GM19043 (cell line): Measurements from ENCODE around the gene FICD.
A peak's percentile ranks its signal among the peaks of the same experiment; 100 is the strongest.

Source experiments
- ATAC-seq: cut with Tn5 transposase; IDR thresholded peaks from one replicate; pipeline ENCODE4 v1.9.1; 2021; ENCODE audit warnings: low read depth; ENCODE audit not compliant: unreplicated experiment

The FICD gene

DNA sequence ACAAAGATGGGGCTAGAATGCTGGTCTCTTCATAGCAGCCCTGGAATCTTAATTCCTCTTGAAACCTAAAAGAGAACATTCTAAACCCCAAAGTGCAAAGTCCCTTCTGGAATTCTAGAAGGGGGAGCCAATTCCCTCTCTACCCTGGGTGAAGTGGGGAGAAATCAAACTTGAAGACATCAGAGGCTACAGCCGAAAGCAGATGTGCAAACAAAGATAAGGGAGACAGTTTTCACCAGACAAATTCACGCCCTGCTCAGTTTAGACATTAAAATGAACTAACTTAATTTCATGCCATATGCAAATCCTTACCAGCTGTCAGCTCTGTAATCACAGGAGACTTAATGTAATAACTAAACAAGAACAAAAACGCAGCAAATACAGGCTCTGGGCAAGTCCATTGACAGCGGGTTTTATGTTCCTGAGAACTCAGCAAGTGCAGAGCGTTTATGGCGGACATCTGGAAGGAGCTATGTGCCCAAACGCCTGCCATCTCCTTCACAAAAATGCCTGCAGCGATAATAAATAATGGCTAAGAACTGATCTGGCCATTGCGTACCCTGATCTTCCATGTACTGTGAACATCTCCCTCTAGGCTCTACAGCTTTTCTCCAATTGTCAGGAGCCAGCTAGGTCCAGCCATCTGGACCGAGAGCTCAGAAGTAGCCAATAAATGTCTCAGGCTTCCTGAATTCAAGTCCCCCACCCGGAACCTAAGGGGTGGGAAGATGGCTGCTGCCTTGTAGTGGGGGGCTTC lies 19.1 kb upstream of the FICD start:
- ATAC-seq, result no peak

DNA sequence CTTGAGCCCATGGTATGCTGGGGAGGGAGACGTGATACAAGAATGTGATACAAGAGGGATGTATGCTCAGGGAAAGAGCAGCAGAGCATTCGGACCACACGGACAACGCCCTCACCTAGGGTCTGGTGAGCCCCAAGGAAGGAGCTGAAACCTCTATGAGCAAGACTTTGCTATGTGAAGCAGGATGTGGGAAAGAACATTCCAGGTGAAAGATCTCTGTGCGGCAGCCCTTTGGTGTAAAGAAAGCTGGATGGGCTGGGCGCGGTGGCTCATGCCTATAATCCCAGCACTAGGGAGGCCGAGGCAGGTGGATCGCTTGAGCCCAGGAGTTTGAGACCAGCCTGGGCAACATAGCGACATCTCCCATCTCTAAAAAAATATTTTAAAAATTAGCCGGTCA lies 16.9 kb upstream of the FICD start:
- no peak for ATAC-seq

DNA sequence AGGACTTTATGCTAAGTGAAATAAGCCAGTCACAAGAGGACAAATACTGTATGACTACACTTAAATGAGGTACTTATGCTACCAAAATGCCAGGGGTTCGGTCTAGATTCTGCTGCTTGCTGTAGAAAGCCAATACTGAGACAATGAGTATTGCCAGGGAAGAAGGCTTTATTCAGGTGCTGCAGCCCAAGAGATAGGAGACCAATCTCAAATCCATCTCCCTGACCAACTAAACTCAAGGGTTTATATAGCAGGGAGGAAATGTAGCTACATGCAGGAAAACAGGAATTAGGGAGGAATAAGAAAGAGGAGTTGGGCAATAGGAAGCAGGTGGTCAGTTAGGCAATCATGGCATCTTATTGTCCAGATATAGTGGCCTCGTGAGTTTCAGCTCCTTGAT lies 12.2 kb upstream of the FICD start:
- ATAC-seq, result no peak

DNA sequence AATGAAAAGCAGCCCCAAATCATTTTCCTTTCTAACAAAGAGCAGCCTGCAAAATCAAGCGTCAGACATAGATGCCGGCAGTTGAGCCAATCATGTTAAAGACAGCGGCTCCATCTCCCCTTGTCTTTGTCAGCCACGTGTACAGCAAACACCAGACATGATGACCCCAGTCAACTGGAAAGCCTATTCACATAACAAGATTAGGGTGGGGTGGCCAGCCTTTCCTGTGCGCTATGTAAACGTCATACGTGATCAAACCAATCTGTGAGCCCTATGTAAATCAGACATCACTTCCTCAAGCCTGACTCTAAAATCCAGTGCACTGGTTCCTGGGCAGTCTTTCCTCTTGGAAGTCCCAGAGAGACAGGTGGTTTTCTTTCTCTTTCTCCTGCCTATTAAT lies 9.9 kb upstream of the FICD start:
- ATAC-seq, result no peak

DNA sequence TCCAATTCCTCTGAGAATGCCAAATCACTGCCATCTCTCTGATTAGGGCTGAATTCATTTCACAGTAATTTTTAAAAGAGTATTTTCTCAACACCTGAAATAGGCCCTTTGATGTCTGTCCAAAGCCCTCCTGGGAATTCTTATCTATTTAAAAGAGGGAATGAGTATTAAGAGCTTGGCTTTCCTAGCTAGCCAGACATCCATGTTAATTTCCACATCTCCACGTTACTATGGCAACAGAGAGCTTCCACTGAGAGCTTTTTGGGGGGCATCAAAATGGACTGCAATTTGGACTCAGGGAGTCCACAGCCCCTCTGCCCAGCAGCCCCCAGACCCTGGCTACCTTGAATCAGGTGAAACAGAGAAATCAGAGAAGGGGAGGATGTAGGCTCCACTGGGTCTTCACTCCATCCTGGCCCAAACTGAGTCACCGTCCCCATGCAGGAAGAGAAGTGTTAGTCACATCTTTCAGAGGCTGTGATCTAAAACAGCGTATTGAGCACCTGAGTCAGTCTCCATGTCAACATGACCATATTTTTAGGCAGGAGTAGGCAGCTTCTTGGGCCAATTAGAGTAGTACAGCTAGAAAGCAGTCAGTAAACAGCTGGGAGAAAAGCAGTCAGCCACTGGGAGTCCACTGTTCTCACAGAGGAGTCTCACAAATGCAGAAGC lies 7.0 kb upstream of the FICD start:
- ATAC-seq, result no peak

DNA sequence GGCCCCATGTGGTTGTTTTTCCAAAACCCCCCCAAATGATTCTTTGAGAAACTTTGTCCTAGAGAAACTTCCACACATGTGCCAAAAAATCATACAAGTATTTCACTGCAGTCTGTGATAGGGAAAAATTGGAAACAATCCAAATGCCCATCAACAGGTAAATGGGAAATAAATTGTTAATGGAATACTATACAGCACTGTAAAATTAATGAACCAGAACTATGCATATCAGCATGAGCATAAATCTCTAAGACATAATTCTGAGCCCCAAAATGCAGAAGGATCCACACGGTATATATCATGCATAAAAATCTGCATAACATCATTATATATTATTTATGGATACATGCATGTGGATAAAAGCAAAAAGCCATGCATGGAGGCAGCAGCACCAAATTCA lies 5.3 kb upstream of the FICD start:
- ATAC-seq, result no peak

DNA sequence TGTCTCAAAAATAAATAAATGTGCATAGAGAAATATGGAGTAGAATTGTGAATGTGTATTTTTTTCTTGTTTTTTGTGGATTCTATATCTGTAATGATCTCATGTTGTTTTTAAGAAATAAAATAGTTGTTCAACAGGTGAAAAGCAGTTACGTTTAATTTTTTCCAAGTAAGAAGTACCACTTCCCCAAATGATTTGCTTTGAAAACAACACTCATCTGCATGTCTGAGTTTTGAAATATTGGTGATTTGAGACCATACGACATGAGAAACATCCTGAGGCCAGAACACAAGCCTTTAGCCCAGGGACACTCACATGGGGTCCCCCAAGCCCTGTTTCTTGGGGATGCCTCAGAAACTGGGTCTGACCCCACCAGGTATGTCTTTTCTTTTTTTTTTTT lies 4.2 kb upstream of the FICD start:
- no peak for ATAC-seq

DNA sequence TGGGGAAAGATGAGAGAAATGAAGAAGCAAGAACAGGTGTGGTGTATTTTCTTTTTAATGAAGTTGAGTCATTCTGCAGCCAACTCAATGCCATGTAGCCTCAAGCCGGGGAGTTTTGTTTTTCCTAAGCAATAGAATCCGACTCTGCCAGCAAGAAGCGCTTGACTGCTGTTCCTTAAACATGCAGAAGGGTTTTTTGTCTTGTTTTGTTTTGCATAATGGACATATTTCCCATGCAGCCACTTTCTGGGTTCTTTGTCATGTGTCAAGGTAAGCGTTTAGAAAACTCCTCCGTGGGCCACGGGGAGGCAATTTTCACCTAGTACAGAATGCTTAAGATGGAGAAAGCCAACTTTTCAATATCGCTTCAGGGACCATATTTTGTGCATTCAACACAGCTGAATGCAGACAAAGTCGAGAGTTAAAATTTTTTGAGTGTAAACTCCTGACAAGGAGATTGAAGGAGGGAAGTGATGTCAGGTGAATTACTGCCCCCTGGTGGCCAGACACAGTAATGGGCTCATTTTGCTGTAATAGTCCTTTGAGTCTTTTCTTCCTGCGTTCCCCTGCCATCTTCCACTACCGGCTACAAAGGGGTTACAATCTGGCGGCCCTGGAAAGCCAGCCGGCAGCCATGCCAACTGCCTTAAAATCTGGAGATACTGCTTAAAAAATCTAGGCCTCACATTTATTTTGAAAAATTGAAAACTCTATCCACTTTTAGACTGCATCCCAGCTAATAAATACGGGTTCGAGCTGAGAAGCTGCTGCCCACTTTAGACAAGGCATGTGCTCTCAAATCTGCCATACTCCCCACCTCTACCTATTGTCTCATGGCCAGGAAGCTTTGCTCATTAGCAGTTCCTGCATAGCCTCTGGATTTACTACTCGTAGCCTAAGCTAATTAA lies 3.2 kb upstream of the FICD start:
- no peak for ATAC-seq

DNA sequence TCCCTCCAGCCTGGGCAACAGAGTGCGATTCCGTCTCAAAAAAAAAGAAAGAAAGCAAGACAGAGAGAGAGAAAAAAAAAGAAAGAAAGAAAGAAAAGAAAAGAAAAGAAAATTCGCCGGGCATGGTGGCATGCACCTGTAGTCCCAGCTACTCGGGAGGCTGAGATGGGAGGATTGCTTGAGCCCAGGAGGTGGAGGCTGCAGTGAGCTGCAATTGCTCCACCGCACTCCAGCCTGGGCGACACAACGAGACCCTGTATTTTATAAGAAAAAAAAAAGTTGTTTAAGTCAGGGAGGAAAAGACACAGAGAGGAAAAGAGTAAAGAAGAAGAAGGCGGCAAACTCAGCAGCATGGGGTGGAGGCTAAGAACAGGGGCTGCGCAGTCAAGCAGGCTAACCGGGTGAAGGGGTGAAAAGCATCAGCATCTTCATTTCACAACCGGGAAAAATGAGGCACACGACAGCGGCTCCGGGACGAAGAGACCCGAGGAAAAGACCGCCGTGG lies 557 bp upstream of the FICD start:
- peak; percentile 3 for ATAC-seq

DNA sequence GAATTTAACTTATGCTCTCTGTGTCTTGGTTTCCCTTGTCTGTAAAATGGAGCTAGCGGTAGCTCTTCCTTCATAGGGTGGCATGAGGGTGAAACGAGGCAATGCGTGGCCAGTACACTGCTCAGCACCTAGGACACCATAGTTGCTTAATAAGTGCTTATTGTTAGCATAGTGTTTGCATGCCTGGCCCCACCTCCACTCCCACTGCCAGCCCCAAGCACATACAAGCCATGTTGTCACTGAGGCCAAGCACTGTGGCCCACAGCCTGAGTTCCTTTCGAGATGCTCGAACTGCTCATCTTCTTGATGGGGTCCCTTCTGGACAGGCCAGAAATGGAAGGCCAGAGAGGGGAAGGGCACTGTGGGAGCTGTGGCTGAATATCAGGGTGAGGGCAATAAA lies 839 bp downstream of the FICD start:
- ATAC-seq, result no peak

DNA sequence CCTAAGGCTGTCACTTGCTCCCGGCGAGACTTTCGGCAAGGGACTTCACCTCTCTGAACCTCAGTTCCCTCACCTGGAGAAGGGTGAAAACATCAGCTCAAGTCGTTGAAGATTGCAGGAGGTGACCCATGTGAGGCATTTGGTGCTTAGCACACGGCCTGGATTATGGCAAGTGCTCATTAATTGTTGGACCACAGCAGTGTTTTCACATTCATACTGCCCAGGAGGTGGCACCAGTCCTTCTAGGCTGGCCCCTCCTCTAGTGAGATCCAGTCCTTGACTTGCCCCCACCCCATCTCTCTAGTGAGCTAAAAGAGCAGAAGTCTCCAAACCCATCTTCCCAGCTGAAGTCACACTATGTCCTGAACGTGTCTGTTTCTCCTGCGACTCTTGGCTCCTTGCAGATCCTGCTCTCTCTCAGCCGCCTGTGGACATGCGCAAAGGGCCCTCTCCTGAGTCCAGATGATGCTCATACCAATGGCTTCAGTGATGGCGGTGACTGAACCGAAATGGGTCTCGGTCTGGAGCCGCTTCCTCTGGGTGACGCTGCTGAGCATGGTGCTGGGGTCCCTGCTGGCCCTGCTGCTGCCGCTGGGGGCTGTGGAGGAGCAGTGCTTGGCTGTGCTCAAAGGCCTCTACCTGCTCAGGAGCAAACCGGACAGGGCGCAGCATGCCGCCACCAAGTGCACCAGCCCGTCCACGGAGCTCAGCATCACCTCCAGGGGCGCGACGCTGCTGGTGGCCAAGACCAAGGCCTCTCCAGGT lies 1.6 kb downstream of the FICD start:
- ATAC-seq, result no peak

DNA sequence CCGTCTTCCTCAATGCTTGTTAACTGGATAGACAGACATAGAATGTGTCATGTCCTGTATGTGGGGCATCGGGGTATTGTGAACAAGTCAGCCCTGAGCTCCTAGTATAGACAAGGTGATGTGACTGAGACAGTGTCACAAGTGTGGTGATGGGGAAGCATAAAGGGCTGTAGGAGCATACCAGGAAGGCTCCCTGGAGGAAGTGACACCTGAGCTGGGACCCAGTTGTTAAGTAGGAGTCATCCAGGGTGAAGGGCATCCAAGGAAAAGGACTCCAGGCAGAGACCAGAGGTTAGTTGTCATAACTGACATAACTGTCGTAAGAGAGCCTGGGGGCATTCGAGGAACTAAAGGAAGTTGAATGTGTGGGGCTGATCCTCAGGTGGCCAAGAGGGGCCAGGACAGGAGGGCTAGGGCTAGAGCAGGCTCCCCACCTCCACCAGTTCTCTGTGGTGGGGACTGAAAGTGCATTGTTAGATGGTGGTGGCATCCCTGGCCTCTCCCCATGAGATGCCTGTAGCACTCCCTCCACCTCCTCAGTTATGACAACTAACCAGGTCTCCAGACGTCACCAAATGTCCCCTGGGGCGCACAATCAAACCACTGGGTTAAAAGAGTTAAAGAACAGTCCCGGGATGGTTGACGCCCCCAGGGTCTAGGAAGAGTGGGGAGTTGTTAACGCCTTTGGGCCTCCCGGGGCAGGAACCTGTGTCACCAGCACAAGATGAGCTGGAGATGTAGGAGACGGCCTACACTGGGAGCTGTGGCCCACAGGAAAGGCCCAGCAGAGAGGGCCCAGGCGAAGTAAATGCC lies 2.4 kb downstream of the FICD start:
- ATAC-seq, result no peak

DNA sequence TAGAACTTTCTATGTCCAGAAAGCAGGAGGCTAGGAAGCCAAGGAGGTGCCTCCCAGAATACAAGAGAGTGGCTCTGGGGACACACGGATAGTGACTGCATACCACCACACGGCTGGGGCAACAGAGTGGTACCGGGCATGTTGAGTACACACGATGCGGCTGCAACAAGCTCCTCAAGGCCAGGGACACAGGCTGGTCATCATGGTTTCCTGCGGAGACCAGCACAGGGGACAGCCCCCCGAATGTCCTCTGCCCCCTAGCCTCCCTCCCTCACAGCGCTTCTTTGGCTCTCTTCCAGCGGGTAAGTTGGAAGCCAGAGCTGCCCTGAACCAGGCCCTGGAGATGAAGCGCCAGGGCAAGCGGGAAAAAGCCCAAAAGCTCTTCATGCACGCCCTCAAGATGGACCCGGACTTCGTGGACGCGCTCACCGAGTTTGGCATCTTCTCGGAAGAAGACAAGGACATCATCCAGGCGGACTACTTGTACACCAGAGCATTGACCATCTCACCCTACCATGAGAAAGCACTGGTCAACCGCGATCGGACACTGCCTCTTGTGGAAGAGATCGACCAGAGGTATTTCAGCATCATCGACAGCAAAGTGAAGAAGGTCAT lies 3.1 kb downstream of the FICD start:
- no peak for ATAC-seq

DNA sequence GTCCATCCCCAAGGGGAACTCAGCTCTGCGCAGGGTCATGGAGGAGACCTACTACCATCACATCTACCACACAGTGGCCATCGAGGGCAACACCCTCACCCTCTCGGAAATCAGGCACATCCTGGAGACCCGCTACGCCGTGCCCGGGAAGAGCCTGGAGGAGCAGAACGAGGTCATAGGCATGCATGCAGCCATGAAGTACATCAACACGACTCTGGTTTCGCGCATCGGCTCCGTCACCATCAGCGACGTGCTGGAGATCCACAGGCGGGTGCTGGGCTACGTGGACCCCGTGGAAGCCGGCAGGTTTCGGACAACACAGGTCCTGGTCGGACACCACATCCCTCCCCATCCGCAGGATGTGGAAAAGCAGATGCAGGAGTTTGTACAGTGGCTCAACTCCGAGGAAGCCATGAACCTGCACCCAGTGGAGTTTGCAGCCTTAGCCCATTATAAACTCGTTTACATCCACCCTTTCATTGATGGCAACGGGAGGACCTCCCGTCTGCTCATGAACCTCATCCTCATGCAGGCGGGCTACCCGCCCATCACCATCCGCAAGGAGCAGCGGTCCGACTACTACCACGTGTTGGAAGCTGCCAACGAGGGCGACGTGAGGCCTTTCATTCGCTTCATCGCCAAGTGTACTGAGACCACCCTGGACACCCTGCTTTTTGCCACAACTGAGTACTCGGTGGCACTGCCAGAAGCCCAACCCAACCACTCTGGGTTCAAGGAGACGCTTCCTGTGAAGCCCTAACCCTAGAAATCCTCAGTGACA lies 3.8 kb downstream of the FICD start:
- ATAC-seq, result no peak

DNA sequence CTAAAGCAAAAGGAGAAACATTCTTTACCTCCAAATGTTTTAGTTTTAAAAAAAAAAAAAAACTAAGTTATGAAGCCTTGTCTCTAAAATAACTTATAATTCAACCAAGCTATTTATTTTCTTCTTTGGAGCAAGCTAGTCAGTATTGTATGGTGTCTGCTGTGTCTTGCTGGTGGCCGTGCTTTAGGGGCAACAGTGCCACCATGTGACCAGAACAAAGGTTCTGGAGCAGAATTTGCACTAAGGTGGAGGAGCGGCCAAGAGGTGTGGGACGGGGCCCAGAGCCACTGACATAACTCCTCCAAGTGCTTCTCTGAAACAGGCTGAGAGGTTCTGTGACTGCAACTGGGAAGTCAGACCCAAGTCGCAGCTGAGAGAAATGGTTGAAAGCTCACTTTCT lies 4.5 kb downstream of the FICD start:
- no peak for ATAC-seq

DNA sequence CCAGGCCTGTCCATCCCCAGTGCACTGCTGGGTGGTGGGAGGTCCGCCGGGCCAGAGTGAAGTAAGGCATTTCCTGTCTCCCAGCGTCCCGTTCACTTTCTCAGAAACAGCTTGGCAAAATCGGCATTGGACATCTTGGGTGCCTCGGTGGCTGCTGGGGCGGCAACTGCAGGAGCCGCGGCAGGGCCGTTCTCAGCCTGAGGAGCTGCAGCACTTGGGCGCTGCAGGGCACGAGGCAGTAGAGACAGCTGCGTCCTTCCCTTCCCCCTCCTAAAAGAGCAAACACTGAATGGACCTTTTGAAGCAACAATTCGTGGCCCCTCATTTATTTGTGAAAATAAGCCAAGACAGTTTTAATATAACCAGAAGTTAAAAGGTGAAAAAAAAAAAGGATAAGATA lies 8.3 kb downstream of the FICD start:
- ATAC-seq, result no peak

DNA sequence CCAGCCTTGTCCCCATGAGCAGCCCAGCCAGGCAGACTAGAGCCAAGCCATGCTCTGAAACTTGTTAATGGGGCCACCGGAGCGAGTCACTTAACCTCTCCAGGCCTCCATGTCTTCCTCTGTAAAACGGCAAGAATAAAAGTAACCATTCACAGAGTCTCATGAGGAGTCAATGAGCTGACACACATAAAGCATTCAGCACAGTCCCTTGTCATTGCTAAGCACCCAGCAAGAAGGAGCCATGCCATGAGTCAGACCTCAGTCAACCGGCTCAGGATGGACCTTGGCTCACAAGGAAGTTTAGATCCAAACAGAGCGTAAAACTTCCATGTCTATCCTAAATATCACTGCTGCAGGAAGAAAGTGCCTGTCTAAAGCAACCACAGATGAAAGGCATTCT lies 10.6 kb downstream of the FICD start:
- no peak for ATAC-seq

DNA sequence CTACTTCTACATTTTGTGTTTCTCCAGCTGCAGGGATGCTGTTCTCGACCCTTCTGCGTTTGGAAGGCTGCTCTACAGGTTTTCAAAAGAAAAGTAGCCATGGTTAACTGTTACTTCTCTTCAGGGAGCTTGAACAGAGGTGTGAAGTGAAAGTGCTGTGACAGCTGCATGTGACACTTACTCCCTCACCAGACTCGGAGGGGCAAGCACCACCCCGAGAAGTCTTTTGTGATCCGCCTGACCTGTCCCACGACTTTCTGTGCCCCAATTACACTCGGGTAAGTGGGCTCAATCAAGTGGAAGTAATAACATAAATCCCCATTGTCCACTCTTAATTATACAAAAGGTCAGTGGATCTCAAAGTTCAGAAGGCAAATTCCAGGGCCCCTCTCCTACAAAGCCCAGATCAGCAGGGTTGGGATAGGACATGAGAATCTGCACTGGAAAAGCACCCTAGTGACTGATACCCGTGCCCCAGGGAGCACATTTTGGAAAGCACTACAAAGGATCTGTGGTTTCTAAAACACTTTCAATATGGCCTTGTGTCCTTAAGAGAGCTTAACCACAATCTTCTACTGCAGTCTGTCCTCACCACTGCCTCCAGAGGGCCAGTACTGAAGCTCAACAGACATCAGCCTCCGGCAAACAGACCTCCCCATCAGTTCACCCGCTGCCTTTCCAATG lies 11.5 kb downstream of the FICD start:
- no peak for ATAC-seq
